ENCODE results near the gene TOX3. TPM values are rescaled to one million over a fixed set of nuclear protein-coding genes. Genes with fewer than 3 reads are reported as not detected.
A peak's percentile ranks its signal among the peaks of the same experiment; 100 is the strongest.

TOX3 gene
- total and polyA plus RNA-seq, 11 donors: 0.17 TPM; not detected in 10

DNA sequence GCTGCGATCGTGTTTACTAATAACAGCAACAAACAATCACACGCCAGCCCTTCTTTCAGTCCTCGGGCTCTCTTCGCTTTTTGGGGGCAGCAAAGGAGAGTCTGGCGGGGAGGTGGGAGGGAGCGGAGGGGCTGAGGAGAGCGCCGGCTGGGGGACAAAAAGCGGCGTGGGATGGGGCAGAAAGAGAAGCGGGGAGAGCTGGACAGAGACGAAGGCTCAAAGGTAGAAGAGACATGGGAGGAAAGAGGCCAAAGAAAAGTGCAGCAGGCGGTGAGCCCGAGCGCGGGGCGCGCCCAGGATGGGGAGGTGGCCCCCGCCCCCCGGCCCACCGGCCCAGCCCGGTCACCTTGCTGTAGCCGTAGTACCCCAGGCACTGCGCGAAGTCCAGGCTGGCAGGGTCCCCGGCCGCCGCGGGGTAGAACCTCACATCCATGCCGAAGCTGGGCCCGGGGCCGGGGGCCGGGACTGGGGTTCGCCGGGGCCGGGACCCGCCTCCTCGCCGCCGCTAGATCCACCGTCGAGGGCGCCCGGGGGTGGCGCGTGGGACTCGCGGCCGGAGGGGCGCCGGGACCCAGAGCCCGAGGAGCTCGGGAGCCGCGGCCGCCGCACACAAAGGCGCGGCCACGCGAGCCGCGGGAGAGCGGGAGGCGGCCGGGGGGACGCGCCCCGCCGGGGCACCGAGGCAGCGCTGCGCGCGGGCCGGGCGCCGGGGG lies 496 bp downstream of the TOX3 start:
- H3K9me3 ChIP-seq: no peaks in the 10 kb centered on the region
- intact Hi-C loops (cut with DNase I): no loop called here
- WGBS, 4 donors: 1 to 2% (median 1%) methylated on average over 25 to 79 of the region's 79 CpGs
- DNase-seq: peak in 1 of 5 donors; percentile 42
- ATAC-seq: no peak
- H3K4me3 ChIP-seq: peak overlapping the region in 8 of 12 donors; percentile 22 to 44 (median 34)
- peaks cover 12 to 91% (median 44%) of the 10 kb centered on the region in 9 donors for H3K27me3 ChIP-seq
- no peak overlapping the region for H3K27ac ChIP-seq
- TF ChIP-seq, protein P1, sequence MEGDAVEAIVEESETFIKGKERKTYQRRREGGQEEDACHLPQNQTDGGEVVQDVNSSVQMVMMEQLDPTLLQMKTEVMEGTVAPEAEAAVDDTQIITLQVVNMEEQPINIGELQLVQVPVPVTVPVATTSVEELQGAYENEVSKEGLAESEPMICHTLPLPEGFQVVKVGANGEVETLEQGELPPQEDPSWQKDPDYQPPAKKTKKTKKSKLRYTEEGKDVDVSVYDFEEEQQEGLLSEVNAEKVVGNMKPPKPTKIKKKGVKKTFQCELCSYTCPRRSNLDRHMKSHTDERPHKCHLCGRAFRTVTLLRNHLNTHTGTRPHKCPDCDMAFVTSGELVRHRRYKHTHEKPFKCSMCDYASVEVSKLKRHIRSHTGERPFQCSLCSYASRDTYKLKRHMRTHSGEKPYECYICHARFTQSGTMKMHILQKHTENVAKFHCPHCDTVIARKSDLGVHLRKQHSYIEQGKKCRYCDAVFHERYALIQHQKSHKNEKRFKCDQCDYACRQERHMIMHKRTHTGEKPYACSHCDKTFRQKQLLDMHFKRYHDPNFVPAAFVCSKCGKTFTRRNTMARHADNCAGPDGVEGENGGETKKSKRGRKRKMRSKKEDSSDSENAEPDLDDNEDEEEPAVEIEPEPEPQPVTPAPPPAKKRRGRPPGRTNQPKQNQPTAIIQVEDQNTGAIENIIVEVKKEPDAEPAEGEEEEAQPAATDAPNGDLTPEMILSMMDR (IDR thresholded peaks at IDR 0.05): no peak
- TF ChIP-seq POLR2A (IDR thresholded peaks at IDR 0.05): no peak
- H3K36me3 ChIP-seq: no peaks in the 10 kb centered on the region
- H3K4me1 ChIP-seq: peaks cover 0 to 18% (median 2%) of the 10 kb centered on the region in 12 donors

DNA sequence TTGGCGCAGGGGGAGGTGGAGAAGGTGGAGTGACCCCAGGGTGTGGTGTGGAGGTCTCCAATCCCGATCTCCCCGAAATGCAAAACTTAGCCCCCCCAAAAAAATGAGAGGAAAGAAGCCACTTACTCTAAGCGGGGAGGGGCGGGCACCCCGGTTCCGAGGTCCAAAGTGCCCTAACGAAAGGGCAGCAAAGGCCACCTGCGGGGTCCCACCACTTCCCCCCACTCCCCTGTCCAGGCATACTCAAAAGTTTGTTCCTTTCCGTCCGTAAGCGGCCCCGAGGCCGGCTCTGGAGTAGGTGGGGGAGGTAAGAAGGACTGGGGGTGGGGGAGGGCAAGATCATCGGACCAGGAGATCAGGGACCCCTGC lies 1.1 kb downstream of the TOX3 start:
- Histone ChIP-seq H3K4me3 (peak overlapping the region in 9 of 12 donors; percentile 16 to 44 (median 32)), H3K4me1 (peaks cover 0 to 18% (median 2%) of the 10 kb centered on the region in 12 donors), H3K27me3 (peaks cover 12 to 91% (median 44%) of the 10 kb centered on the region in 9 donors), H3K36me3 (no peaks in the 10 kb centered on the region), H3K9me3 (no peaks in the 10 kb centered on the region), H3K27ac (no peak overlapping the region)
- TF ChIP-seq, protein P1 (IDR thresholded peaks at IDR 0.05): no peak
- no peak for TF ChIP-seq POLR2A (IDR thresholded peaks at IDR 0.05)
- DNase-seq (no peak), ATAC-seq (no peak)
- intact Hi-C loops (cut with DNase I): no loop called here
- 0 to 2% (median 2%) methylated on average over 15 of the region's 15 CpGs for WGBS, 4 donors

DNA sequence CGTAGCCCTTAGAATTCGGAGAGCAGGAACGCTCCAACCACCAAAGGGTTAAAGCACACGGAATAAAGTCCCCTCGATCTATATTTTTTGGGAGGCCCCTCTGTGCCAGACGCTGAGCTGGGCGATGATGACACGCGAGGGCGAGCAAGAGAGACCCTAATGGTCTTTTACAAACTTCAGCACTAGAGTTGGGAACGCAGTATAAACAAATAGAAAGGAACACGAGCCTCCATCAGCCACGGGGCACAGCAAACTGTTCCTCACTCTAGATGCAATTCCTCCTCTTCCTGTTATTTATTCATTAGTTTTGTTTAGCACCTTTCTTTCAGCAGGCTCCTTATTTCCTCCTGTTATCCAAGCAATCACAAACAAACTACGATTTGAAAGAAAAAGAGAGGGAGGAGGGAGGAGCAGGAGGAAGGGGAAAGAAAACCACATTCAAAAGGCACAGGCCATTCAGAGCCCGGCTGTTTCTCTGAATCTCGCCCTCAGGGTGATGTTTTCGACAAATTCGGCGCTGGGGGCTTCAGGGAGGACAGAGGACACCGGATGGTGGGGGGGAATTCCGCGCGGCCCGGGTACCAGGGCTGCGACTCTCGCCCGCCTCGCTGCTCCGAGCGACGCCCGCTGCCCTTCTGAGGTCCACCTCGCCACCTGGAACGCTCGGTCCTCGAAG lies 1.6 kb downstream of the TOX3 start:
- Histone ChIP-seq H3K9me3 (no peaks in the 10 kb centered on the region), H3K27ac (no peak overlapping the region), H3K4me3 (peak overlapping the region in 8 of 12 donors; percentile 16 to 44 (median 34)), H3K36me3 (no peaks in the 10 kb centered on the region), H3K27me3 (peaks cover 12 to 89% (median 44%) of the 10 kb centered on the region in 9 donors), H3K4me1 (peaks cover 0 to 18% (median 2%) of the 10 kb centered on the region in 12 donors)
- TF ChIP-seq, protein P1 (IDR thresholded peaks at IDR 0.05): no peak
- TF ChIP-seq POLR2A (IDR thresholded peaks at IDR 0.05): no peak
- ATAC-seq (no peak), DNase-seq (no peak)
- intact Hi-C loops (cut with DNase I): no loop called here
- 2 to 4% (median 2%) methylated on average over 25 to 36 of the region's 36 CpGs for WGBS, 4 donors

DNA sequence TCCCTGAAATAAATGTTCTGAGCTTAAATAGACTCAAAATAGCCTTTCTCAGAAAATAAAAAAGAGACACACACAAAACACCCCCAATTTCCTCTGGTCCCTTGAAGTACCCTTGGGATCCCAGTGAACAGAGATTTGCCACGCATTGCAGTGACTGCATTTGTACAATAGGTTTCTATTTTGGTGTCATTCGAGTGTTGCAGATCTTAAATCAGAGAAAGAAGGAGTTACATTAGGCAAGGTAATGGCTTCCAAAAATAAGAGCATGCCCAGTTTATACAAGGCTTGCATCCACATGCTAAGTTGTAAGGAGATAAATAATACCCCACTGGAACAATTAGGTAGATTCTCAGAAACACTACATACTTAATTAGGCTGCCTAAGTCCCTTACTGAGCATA lies 2.2 kb downstream of the TOX3 start:
- Histone ChIP-seq H3K4me1 (peaks cover 0 to 18% (median 2%) of the 10 kb centered on the region in 12 donors), H3K27me3 (peaks cover 12 to 82% (median 44%) of the 10 kb centered on the region in 9 donors), H3K36me3 (no peaks in the 10 kb centered on the region), H3K4me3 (no peak overlapping the region), H3K27ac (no peak overlapping the region), H3K9me3 (no peaks in the 10 kb centered on the region)
- WGBS, 4 donors: 17 to 34% (median 22%) methylated on average over 2 of the region's 2 CpGs
- no peak for ATAC-seq
- no peak for DNase-seq
- no peak for TF ChIP-seq POLR2A (IDR thresholded peaks at IDR 0.05)
- TF ChIP-seq, protein P1 (IDR thresholded peaks at IDR 0.05): no peak
- intact Hi-C loops (cut with DNase I): no loop called here

Measured in heart left ventricle (tissue), 16 donors.